Measurements from ENCODE around the gene FOXC2. TPM values are rescaled to one million over a fixed set of nuclear protein-coding genes. Genes with fewer than 3 reads are reported as not detected.

Gene FOXC2
- total RNA-seq, 1 donor from 2014 or later, result under 0.01 TPM

DNA sequence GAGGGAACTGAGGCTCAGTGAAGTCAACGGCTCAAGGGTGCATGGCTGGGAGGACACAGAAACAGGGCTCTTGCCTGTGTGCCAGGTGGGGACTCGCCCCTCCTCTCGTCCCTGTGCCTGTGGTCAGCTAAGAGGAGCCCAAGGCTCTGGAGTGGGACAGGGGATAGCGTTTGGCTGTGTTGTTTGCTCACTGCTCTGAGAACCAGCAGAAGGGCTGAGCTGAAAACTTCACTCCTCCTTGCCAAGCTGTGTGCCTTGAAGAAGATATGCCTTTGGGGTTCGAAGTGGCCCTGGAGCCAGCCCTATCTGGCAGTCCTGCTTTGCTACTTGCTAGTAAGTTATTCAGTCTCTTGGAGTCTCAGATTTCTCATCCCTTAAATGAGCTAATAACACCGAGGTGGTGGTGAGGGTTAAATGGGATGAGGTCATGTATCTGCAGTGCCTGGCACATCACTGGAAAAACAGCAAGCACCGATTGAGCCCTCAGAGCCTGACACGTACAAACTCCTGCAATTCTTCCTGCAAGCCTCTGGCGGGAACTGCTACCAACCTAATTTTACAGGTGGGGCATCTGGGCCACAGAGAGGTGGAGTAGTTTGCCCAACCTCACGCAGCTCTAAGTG is 29.5 kb downstream of the FOXC2 start:
- Histone ChIP-seq H3K4me3 (ENCODE audit: low read depth, low read length) (no peak overlapping the region), H3K27me3 (ENCODE audit: control insufficient read depth, insufficient read depth, low read length) (no peaks in the 10 kb centered on the region), H3K36me3 (ENCODE audit: control insufficient read depth, insufficient read depth, low read length) (no peaks in the 10 kb centered on the region)
- no peak for DNase-seq (ENCODE audit: low read depth)
- TF ChIP-seq, protein P1, sequence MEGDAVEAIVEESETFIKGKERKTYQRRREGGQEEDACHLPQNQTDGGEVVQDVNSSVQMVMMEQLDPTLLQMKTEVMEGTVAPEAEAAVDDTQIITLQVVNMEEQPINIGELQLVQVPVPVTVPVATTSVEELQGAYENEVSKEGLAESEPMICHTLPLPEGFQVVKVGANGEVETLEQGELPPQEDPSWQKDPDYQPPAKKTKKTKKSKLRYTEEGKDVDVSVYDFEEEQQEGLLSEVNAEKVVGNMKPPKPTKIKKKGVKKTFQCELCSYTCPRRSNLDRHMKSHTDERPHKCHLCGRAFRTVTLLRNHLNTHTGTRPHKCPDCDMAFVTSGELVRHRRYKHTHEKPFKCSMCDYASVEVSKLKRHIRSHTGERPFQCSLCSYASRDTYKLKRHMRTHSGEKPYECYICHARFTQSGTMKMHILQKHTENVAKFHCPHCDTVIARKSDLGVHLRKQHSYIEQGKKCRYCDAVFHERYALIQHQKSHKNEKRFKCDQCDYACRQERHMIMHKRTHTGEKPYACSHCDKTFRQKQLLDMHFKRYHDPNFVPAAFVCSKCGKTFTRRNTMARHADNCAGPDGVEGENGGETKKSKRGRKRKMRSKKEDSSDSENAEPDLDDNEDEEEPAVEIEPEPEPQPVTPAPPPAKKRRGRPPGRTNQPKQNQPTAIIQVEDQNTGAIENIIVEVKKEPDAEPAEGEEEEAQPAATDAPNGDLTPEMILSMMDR (IDR thresholded peaks at IDR 0.05; ENCODE audit: insufficient read depth, low read length, severe bottlenecking), result no peak
- no peak for FAIRE-seq

DNA sequence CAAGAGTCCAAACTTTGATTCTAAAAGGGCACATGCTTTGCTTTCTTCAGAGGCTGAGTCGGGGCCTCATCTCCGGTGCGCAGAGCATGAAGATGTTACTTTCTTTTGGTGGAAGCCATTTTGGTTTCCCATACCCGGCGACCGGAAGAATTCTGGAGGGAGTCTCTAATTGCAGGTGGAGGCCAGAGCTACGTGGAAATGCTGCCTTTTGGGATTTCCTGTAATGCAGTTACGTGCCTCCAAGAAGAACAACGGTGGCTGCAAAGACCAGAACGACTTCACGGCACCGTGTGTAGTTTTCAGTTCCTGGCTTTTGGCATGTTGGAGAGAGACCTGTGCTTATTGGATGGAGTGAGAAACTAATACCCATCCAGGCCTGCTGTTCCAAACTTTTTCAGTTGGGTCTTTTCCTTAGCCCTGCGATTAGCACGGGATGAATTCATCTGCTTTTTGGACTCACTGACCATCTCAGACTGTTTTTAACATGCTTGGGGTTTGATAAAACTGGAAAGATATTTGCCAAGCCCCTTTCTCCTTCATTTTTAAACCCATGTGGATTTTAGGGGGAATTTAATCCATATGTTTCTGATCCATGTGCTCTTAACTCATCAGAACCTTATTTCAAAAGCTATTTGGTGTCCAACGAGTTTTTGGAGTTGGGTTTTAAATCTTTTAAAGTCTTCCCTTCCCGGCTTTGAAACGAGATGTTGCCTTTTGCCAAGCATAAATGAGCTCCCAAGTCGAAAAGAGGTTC is 30.7 kb downstream of the FOXC2 start:
- TF ChIP-seq, protein P1 (IDR thresholded peaks at IDR 0.05; ENCODE audit: insufficient read depth, low read length, severe bottlenecking), result no peak
- FAIRE-seq (no peak), DNase-seq (ENCODE audit: low read depth) (no peak)
- H3K4me3 ChIP-seq (ENCODE audit: low read depth, low read length), result no peak overlapping the region
- H3K27me3 ChIP-seq (ENCODE audit: control insufficient read depth, insufficient read depth, low read length), result no peaks in the 10 kb centered on the region
- H3K36me3 ChIP-seq (ENCODE audit: control insufficient read depth, insufficient read depth, low read length), result no peaks in the 10 kb centered on the region

DNA sequence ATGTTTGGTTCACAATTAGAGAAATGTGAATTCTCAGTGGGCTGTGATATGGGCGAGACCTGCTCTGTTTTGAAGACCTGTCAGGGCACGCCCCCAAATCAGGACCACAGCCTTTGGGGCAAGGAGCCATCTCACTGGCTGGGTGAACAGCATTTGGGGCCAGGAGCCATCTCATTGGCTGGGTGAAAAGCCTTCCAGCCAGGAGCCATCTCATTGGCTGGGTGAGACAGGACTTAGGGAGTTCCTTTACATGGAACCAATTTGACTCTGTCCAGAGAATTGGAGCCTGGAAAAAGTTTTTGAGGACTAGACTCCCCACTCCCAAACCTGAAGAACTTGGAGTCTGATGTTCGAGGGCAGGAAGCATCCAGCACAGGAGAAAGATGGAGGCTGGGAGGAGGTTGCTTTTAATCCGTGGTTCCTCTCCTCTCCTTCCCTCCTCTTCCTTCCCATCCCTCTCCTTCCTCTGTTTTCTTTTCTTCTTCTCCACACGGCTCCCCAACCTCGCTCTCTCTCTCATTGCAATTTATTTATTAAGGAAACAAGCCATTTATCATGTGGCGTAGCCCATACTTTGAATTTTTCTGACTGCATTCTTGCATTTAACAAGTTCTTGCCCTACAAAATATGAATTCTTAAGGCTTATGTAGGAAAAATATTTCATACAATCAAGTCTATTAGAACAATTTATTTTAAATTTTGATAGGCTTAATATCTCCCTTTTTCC is 31.4 kb downstream of the FOXC2 start:
- no peaks in the 10 kb centered on the region for H3K36me3 ChIP-seq (ENCODE audit: control insufficient read depth, insufficient read depth, low read length)
- TF ChIP-seq, protein P1 (IDR thresholded peaks at IDR 0.05; ENCODE audit: insufficient read depth, low read length, severe bottlenecking), result no peak
- no peak for FAIRE-seq
- H3K4me3 ChIP-seq (ENCODE audit: low read depth, low read length), result no peak overlapping the region
- no peak for DNase-seq (ENCODE audit: low read depth)
- H3K27me3 ChIP-seq (ENCODE audit: control insufficient read depth, insufficient read depth, low read length), result no peaks in the 10 kb centered on the region

DNA sequence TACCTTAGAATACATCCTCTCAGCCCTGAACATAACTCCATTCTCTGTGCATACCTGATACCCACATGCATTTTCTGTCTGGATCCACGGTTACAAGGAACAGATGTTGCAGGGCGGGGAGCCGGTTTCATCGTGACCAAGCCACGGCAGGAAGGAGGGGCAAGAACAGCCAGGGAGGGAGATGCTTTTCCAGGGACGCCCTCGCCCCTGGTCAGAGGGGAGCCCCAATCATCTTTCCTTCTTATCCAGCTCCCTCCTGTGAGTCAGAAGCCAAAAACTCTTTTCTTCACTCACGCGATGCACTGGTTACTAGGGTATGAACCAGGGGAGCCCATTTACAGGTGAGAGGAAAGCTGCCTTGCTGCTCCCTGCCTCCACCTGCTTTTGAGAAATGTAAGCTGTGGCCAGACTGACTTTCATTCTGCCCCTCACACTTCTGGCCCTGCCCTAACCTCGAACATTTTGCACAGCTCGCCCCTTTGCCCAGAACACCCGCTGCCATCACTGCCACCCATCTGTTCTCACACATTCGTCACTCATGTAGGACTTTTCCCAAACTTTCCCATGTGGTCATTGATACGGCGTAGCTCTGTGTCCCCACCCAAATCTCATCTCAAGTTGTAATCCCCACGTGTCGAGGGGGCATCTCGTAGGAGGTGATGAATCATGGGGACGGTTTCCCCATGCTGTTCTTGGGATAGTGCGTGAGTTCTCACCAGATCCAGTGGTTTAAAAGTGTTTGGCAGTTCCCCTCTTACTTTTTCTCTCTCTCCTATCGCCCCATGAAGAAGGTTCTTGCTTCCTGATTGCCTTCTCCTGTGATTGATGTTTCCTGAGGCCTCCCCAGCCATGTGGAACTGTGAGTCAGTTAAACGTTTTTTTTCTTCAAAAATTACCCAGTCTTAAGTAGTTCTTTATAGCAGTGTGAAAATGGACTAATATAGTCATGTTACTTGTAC is 32.3 kb downstream of the FOXC2 start:
- Histone ChIP-seq H3K36me3 (ENCODE audit: control insufficient read depth, insufficient read depth, low read length) (no peaks in the 10 kb centered on the region), H3K27me3 (ENCODE audit: control insufficient read depth, insufficient read depth, low read length) (no peaks in the 10 kb centered on the region), H3K4me3 (ENCODE audit: low read depth, low read length) (no peak overlapping the region)
- FAIRE-seq (no peak), DNase-seq (ENCODE audit: low read depth) (no peak)
- TF ChIP-seq, protein P1 (IDR thresholded peaks at IDR 0.05; ENCODE audit: insufficient read depth, low read length, severe bottlenecking), result no peak

DNA sequence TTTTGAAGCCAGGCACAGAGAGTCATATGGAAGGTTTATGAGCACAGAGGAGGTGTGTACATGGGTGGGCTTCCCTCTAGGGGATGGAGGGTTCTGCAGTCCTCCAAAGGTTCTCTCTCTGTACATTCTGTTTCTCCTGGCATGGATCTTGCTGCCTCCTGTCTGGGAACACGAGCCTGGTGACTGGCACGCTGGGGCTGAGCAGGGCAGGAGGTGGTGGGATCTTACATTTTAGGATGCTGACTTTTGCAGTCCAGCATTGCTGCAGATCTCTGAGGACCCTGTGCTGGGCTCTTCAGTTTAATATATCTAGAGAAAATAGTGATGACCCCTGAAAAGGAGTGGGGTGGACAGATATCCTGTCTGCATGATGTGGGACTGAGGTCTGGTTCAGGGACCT is 34.7 kb downstream of the FOXC2 start:
- no peak for FAIRE-seq
- Histone ChIP-seq H3K36me3 (ENCODE audit: control insufficient read depth, insufficient read depth, low read length) (no peaks in the 10 kb centered on the region), H3K27me3 (ENCODE audit: control insufficient read depth, insufficient read depth, low read length) (no peaks in the 10 kb centered on the region), H3K4me3 (ENCODE audit: low read depth, low read length) (no peak overlapping the region)
- DNase-seq (ENCODE audit: low read depth), result no peak
- TF ChIP-seq, protein P1 (IDR thresholded peaks at IDR 0.05; ENCODE audit: insufficient read depth, low read length, severe bottlenecking), result no peak
